HepG2 (cell line): ENCODE results near the gene CLEC20A. TPM values are rescaled to one million over a fixed set of nuclear protein-coding genes. Genes with fewer than 3 reads are reported as not detected.

Source experiments
- ATAC-seq: fragments of 200-7000 bp; cut with Tn5 transposase; 3 replicates; pipeline ENCODE4 v1.9.1; 2020; ENCODE audit warnings: mild to moderate bottlenecking, moderate library complexity
- BruUV-seq: library from RNA; stranded (reverse); fragments of 400-500 nt; replicated peaks from 2 replicates; lab custom pipeline; 2021; lab: Mats Ljungman, UMichigan
- CTCF ChIA-PET: fragments of 300-600 bp; formaldehyde crosslinking; extraction: SDS; loops from one replicate; lab custom pipeline; 2021; ENCODE audit warnings: low total read pairs, inconsistent platforms, low intra/inter-chr PET ratio; lab: Yijun Ruan, JAX
- POLR2A ChIA-PET: fragments of 350-600 bp; sonication (Branson Sonifier 250); formaldehyde crosslinking; loops from one replicate; lab custom pipeline; 2020; ENCODE audit warnings: antibody characterized with exemption, inconsistent platforms; lab: Yijun Ruan, JAX
- DNase-seq: peaks from one replicate; pipeline ENCODE4 v3.0.0-alpha.2; 2015; ENCODE audit warnings: low spot score
- FAIRE-seq: peaks from 3 replicates; lab custom pipeline; 2011; peaks lifted over from hg19 to GRCh38; lab: Jason Lieb, UNC
- H2AFZ ChIP-seq: one replicate; pipeline ENCODE4 v1.6.1; 2011; ENCODE audit warnings: low read length, inconsistent platforms
- H3K27ac ChIP-seq: fragments of 300-600 bp; 3 replicates; pipeline ENCODE4 v1.8.0; 2011; ENCODE audit warnings: mixed run types, mild to moderate bottlenecking, mixed read lengths, low read length, inconsistent platforms; ENCODE audit not compliant: insufficient read depth; ENCODE audit errors: extremely low read length
- H3K27me3 ChIP-seq, 2 experiments: fragments of 200-600 bp in 1 of 2; 2 replicates in 1 of 2; 3 replicates in 1 of 2; pipeline versions ENCODE4 v1.6.0 to v1.8.0; 2011; ENCODE audit warnings: low read length in 2 of 2, mild to moderate bottlenecking in 2 of 2, moderate library complexity in 2 of 2, inconsistent platforms in 1 of 2; ENCODE audit not compliant: insufficient read depth in 2 of 2, control insufficient read depth in 1 of 2
- H3K36me3 ChIP-seq, 2 experiments: fragments of 200-600 bp in 1 of 2; replicated peaks in 1 of 2; 2 replicates in 1 of 2; 3 replicates in 1 of 2; pipeline versions ENCODE4 v1.5.1 to v1.8.0; 2011; ENCODE audit warnings: low read length in 2 of 2, inconsistent platforms in 1 of 2; ENCODE audit not compliant: insufficient read depth in 2 of 2, control insufficient read depth in 1 of 2
- H3K4me1 ChIP-seq: 2 replicates; pipeline ENCODE4 v1.5.1; 2012; ENCODE audit warnings: low read length, inconsistent platforms; ENCODE audit not compliant: insufficient read depth
- H3K4me2 ChIP-seq: 2 replicates; pipeline ENCODE4 v1.6.0; 2011; ENCODE audit warnings: low read depth, low read length, inconsistent platforms
- H3K4me3 ChIP-seq, 3 experiments: fragments of 200-600 bp in 1 of 3; sonication (generic), shearing (Covaris generic) in 1 of 3; replicated peaks in 1 of 3; 2 replicates each; pipeline ENCODE4 v1.5.1; 2011 to 2016; ENCODE audit warnings: low read length in 3 of 3, inconsistent platforms in 2 of 3, low read depth in 2 of 3, mild to moderate bottlenecking in 2 of 3, control low read depth in 1 of 3, mixed read lengths in 1 of 3; ENCODE audit not compliant: insufficient read depth in 1 of 3
- H3K79me2 ChIP-seq: one replicate; pipeline ENCODE4 v1.6.1; 2011; ENCODE audit warnings: low read length, inconsistent platforms; ENCODE audit not compliant: insufficient read depth
- H3K9ac ChIP-seq: 2 replicates; pipeline ENCODE4 v1.6.0; 2011; ENCODE audit warnings: mild to moderate bottlenecking, low read depth, low read length, inconsistent platforms; ENCODE audit not compliant: insufficient read depth
- H3K9me3 ChIP-seq: 2 replicates; pipeline ENCODE4 v1.5.1; 2012; ENCODE audit warnings: mild to moderate bottlenecking, low read length
- H4K20me1 ChIP-seq: 2 replicates; pipeline ENCODE4 v1.6.0; 2011; ENCODE audit warnings: inconsistent platforms, mild to moderate bottlenecking, low read length, moderate library complexity; ENCODE audit not compliant: insufficient read depth
- ARHGAP35 ChIP-seq: sonication (generic); formaldehyde crosslinking; IDR thresholded peaks from 2 replicates; pipeline ENCODE4 v1.9.0; 2022; ENCODE audit warnings: mild to moderate bottlenecking, inconsistent platforms, moderate library complexity, missing genetic modification reagents, borderline replicate concordance
- ATAD3A ChIP-seq: sonication (generic); formaldehyde crosslinking; IDR thresholded peaks from 2 replicates; pipeline ENCODE4 v1.4.0; 2020; ENCODE audit warnings: missing genetic modification reagents
- DNMT3B ChIP-seq: conservative IDR thresholded peaks from 2 replicates; pipeline ENCODE4 v1.6.1; 2016; ENCODE audit warnings: missing biosample characterization, control low read depth
- E2F2 ChIP-seq: sonication (generic); formaldehyde crosslinking; IDR thresholded peaks from 2 replicates; pipeline ENCODE4 v1.4.0; 2020; ENCODE audit warnings: missing genetic modification reagents, borderline replicate concordance
- E2F5 ChIP-seq: sonication (generic); formaldehyde crosslinking; conservative IDR thresholded peaks from 2 replicates; pipeline ENCODE4 v1.4.0; 2020; ENCODE audit warnings: missing genetic modification reagents
- MLX ChIP-seq: IDR thresholded peaks from 2 replicates; pipeline ENCODE4 v1.6.1; 2016
- NR2C2 ChIP-seq: sonication (generic); formaldehyde crosslinking; IDR thresholded peaks from 2 replicates; pipeline ENCODE4 v1.4.0; 2020; ENCODE audit warnings: missing genetic modification reagents, mild to moderate bottlenecking, moderate library complexity, borderline replicate concordance
- ZBTB25 ChIP-seq: IDR thresholded peaks from 2 replicates; pipeline ENCODE4 v1.6.1; 2018; ENCODE audit warnings: missing genetic modification reagents
- ZBTB46 ChIP-seq: sonication (generic); formaldehyde crosslinking; IDR thresholded peaks from 2 replicates; pipeline ENCODE4 v1.4.0; 2020; ENCODE audit warnings: mild to moderate bottlenecking, missing genetic modification reagents, borderline replicate concordance
- ZKSCAN8 ChIP-seq: IDR thresholded peaks from 2 replicates; pipeline ENCODE4 v1.6.1; 2016; ENCODE audit warnings: borderline replicate concordance, missing genetic modification reagents, missing compliant biosample characterization
- ZNF296 ChIP-seq: sonication (generic); formaldehyde crosslinking; conservative IDR thresholded peaks from 2 replicates; pipeline ENCODE4 v1.5.0; 2020; ENCODE audit warnings: mild to moderate bottlenecking, missing genetic modification reagents
- ZNF367 ChIP-seq: sonication (generic); formaldehyde crosslinking; IDR thresholded peaks from 2 replicates; pipeline ENCODE4 v1.4.0; 2020; ENCODE audit warnings: missing genetic modification reagents, borderline replicate concordance
- ZNF576 ChIP-seq: sonication (generic); formaldehyde crosslinking; IDR thresholded peaks from 2 replicates; pipeline ENCODE4 v1.4.0; 2020; ENCODE audit warnings: mild to moderate bottlenecking, missing genetic modification reagents
- ZNF672 ChIP-seq: sonication (generic); formaldehyde crosslinking; IDR thresholded peaks from 2 replicates; pipeline ENCODE4 v1.8.1; 2022; ENCODE audit warnings: missing genetic modification reagents
- in situ Hi-C: cut with HindIII; loops from 2 replicates; pipeline ENCODE4 v1.10.0; 2017; ENCODE audit warnings: low pct_unique_long_range_greater_than_20kb; ENCODE audit not compliant: extremely low pct_ligation_motif_present
- intact Hi-C: fragments of 100-400 bp; cut with micrococcal nuclease; formaldehyde crosslinking; loops from one replicate; pipeline ENCODE4 v1.10.0; 2022; ENCODE audit not compliant: unreplicated experiment
- polyA plus RNA-seq, 8 experiments: library from polyadenylated mRNA; depleted of rRNA in 3 of 8; stranded (reverse) in 7 of 8; unstranded in 1 of 8; fragments of >200 nt; fragmentation: Illumina TruSeq in 4 of 8; extraction: Trizol in 4 of 8; gene quantifications; 2 replicates each; pipeline versions ENCODE4 v1.2.1 to v1.2.3, GENCODE V29; 2011 to 2016; ENCODE audit warnings: low read depth in 4 of 8, missing spikeins in 1 of 8, mixed read lengths in 1 of 8; ENCODE audit not compliant: insufficient read depth in 1 of 8
- total RNA-seq, 5 experiments: library from RNA; depleted of rRNA; stranded (reverse); fragments of >200 nt; fragmentation: Illumina TruSeq; extraction: Trizol; gene quantifications; 2 replicates each; pipeline ENCODE4 v1.2.3, GENCODE V29; 2016; ENCODE audit warnings: low read depth in 1 of 5

CLEC20A gene
- total and polyA plus RNA-seq, 2 of the 13 experiments (the other 11 are each of a cell fraction or from before 2014, with no cell fraction given) = not detected

GRCh38 chr1:178434899-178435435, 61.8 kb downstream of the CLEC20A start:
- in situ Hi-C loops = no loop called here
- ChIA-PET POLR2A (no interaction called here), CTCF (no interaction called here)

More at GRCh38 chr1:178434899-178435435, 61.8 kb downstream of the CLEC20A start:
- DNase-seq (no peak), FAIRE-seq (no peak), ATAC-seq (no peak)
- no peak for TF ChIP-seq ZNF367
- TF ChIP-seq ZBTB46 (CRISPR knock-in tag) = no peak
- TF ChIP-seq E2F2 = no peak
- no peak for TF ChIP-seq ZNF576 (CRISPR knock-in tag)
- no peak for TF ChIP-seq NR2C2 (CRISPR knock-in tag)
- no peak for TF ChIP-seq MLX (CRISPR knock-in tag)
- TF ChIP-seq ARHGAP35 (CRISPR knock-in tag) = no peak
- TF ChIP-seq DNMT3B = no peak
- TF ChIP-seq ZBTB25 = no peak
- no peak for TF ChIP-seq ATAD3A (CRISPR knock-in tag)
- no peak for TF ChIP-seq ZNF296 (CRISPR knock-in tag)
- TF ChIP-seq ZNF672 (CRISPR knock-in tag) = no peak
- no peak for TF ChIP-seq E2F5 (CRISPR knock-in tag)
- no peak for TF ChIP-seq ZKSCAN8
- Histone ChIP-seq H3K9me3 (no peaks in the 10 kb centered on the region), H2AFZ (no peak overlapping the region), H3K4me1 (no peaks in the 10 kb centered on the region), H3K4me3 (no peak overlapping the region), H3K9ac (no peak overlapping the region), H3K36me3 (no peaks in the 10 kb centered on the region), H3K27me3 (no peaks in the 10 kb centered on the region), H3K79me2 (no peaks in the 10 kb centered on the region), H3K27ac (no peak overlapping the region), H4K20me1 (no peaks in the 10 kb centered on the region), H3K4me2 (no peak overlapping the region)
- no TSS peak for BruUV-seq
- intact Hi-C loops = no loop called here
